H1 (cell line): Measurements from ENCODE around the gene RPL18. TPM values are rescaled to one million over a fixed set of nuclear protein-coding genes. Genes with fewer than 3 reads are reported as not detected.

Source experiments
- CTCF ChIA-PET: fragments of 300-600 bp; sonication (Branson Sonifier 250); formaldehyde crosslinking; loops from one replicate; lab custom pipeline; 2021; ENCODE audit not compliant: partially characterized antibody; lab: Charles Lee
- POLR2A ChIA-PET: fragments of 300-600 bp; sonication (Branson Sonifier 250); formaldehyde crosslinking; loops from one replicate; lab custom pipeline; 2021; ENCODE audit warnings: inconsistent platforms; ENCODE audit not compliant: partially characterized antibody; lab: Charles Lee
- DNase-seq, 2 experiments: peaks; one replicate each; pipeline versions ENCODE4 v3.0.0 to v3.0.0-alpha.2; 2010 to 2022; ENCODE audit warnings: low spot score in 2 of 2, low read depth in 1 of 2, mixed read lengths in 1 of 2
- FAIRE-seq: peaks from 2 replicates; lab custom pipeline; 2011; peaks lifted over from hg19 to GRCh38; lab: Jason Lieb, UNC
- H2AFZ ChIP-seq: 2 replicates; pipeline ENCODE4 v1.8.1; 2012; ENCODE audit warnings: low read length, inconsistent platforms
- H2AK5ac ChIP-seq: 2 replicates; pipeline ENCODE4 v1.6.1; 2013; ENCODE audit warnings: low read depth, low read length
- H2BK120ac ChIP-seq: replicated peaks from 2 replicates; pipeline ENCODE3; 2013; ENCODE audit warnings: low read depth, low read length, inconsistent platforms
- H2BK12ac ChIP-seq: 2 replicates; pipeline ENCODE4 v1.6.1; 2013; ENCODE audit warnings: low read depth, low read length
- H2BK15ac ChIP-seq: 2 replicates; pipeline ENCODE4 v1.6.1; 2013; ENCODE audit warnings: low read length
- H2BK20ac ChIP-seq: 2 replicates; pipeline ENCODE4 v1.6.1; 2013; ENCODE audit warnings: low read length
- H2BK5ac ChIP-seq: 2 replicates; pipeline ENCODE4 v1.6.1; 2013; ENCODE audit warnings: low read depth, low read length
- H3K14ac ChIP-seq: 2 replicates; pipeline ENCODE4 v1.6.1; 2013; ENCODE audit warnings: inconsistent platforms; ENCODE audit not compliant: insufficient read length
- H3K18ac ChIP-seq: 2 replicates; pipeline ENCODE4 v1.6.1; 2013; ENCODE audit warnings: low read length; ENCODE audit errors: extremely low read depth
- H3K23ac ChIP-seq: 2 replicates; pipeline ENCODE4 v1.6.1; 2013; ENCODE audit warnings: inconsistent platforms; ENCODE audit not compliant: insufficient read length
- H3K23me2 ChIP-seq: 2 replicates; pipeline ENCODE4 v1.6.1; 2013; ENCODE audit warnings: low read depth, low read length
- H3K27ac ChIP-seq: 2 replicates; pipeline ENCODE4 v1.6.1; 2011; ENCODE audit warnings: low read depth, low read length, inconsistent platforms
- H3K27me3 ChIP-seq, 4 experiments: replicated peaks in 1 of 4; 1 replicate in 1 of 4; 2 replicates in 3 of 4; pipeline versions ENCODE4 v1.6.1 to v1.8.1; 2011 to 2013; ENCODE audit warnings: low read length in 3 of 4, mild to moderate bottlenecking in 3 of 4, inconsistent platforms in 2 of 4, mixed read lengths in 2 of 4, moderate library complexity in 1 of 4; ENCODE audit not compliant: control insufficient read depth in 3 of 4, insufficient read depth in 3 of 4; ENCODE audit errors: extremely low read depth in 1 of 4
- H3K36me3 ChIP-seq, 4 experiments: 2 replicates each; pipeline versions ENCODE4 v1.6.1 to v1.8.1; 2011 to 2013; ENCODE audit warnings: mild to moderate bottlenecking in 4 of 4, low read length in 3 of 4, moderate library complexity in 2 of 4, control low read depth in 1 of 4, inconsistent platforms in 1 of 4; ENCODE audit not compliant: insufficient read depth in 4 of 4, control insufficient read depth in 2 of 4
- H3K4ac ChIP-seq: replicated peaks from 2 replicates; pipeline ENCODE3; 2013; ENCODE audit warnings: low read length, low read depth, mixed read lengths, inconsistent platforms; ENCODE audit not compliant: insufficient read length
- H3K4me1 ChIP-seq, 4 experiments: replicated peaks in 1 of 4; 1 replicate in 1 of 4; 2 replicates in 3 of 4; pipeline versions ENCODE4 v1.6.1 to v1.8.1; 2011 to 2013; ENCODE audit warnings: low read length in 3 of 4, inconsistent platforms in 2 of 4, mixed read lengths in 1 of 4; ENCODE audit not compliant: insufficient read depth in 4 of 4, control insufficient read depth in 3 of 4
- H3K4me2 ChIP-seq, 2 experiments: 2 replicates each; pipeline versions ENCODE4 v1.6.1 to v1.8.1; 2011 to 2013; ENCODE audit warnings: low read depth in 2 of 2, low read length in 2 of 2, control low read depth in 1 of 2, inconsistent platforms in 1 of 2, mild to moderate bottlenecking in 1 of 2; ENCODE audit not compliant: insufficient read depth in 1 of 2
- H3K4me3 ChIP-seq, 4 experiments: fragments of 200-600, 300-600 bp in 1 of 4; sonication (generic), shearing (Covaris generic), sonication (Bioruptor Twin) in 1 of 4; 2 replicates each; pipeline versions ENCODE4 v1.5.1 to v1.8.1; 2011 to 2016; ENCODE audit warnings: low read length in 4 of 4, low read depth in 3 of 4, control low read depth in 2 of 4, inconsistent platforms in 2 of 4, mild to moderate bottlenecking in 2 of 4, mixed read lengths in 1 of 4, moderate library complexity in 1 of 4; ENCODE audit not compliant: insufficient read depth in 2 of 4; ENCODE audit errors: extremely low read depth in 1 of 4
- H3K56ac ChIP-seq: replicated peaks from 2 replicates; pipeline ENCODE3; 2013; ENCODE audit warnings: low read depth, mild to moderate bottlenecking, mixed read lengths, low read length, inconsistent platforms; ENCODE audit not compliant: insufficient read length
- H3K79me1 ChIP-seq: 2 replicates; pipeline ENCODE4 v1.6.1; 2013; ENCODE audit warnings: low read depth, low read length, control low read depth
- H3K79me2 ChIP-seq, 2 experiments: 2 replicates each; pipeline versions ENCODE4 v1.6.1 to v1.8.1; 2012 to 2013; ENCODE audit warnings: low read length in 2 of 2, mild to moderate bottlenecking in 2 of 2, inconsistent platforms in 1 of 2; ENCODE audit not compliant: insufficient read depth in 2 of 2, control insufficient read depth in 1 of 2
- H3K9ac ChIP-seq, 4 experiments: replicated peaks in 1 of 4; 1 replicate in 1 of 4; 2 replicates in 3 of 4; pipeline versions ENCODE4 v1.6.1 to v1.8.1; 2011 to 2013; ENCODE audit warnings: low read depth in 3 of 4, low read length in 3 of 4, control low read depth in 2 of 4, mild to moderate bottlenecking in 2 of 4, moderate library complexity in 2 of 4, inconsistent platforms in 1 of 4; ENCODE audit errors: extremely low read depth in 1 of 4
- H3K9me3 ChIP-seq, 2 experiments: 2 replicates each; pipeline versions ENCODE4 v1.6.1 to v1.8.1; 2012 to 2013; ENCODE audit warnings: mild to moderate bottlenecking in 2 of 2, moderate library complexity in 2 of 2, control low read depth in 1 of 2, inconsistent platforms in 1 of 2, low read depth in 1 of 2, low read length in 1 of 2, mixed read lengths in 1 of 2; ENCODE audit not compliant: insufficient read depth in 2 of 2
- H4K20me1 ChIP-seq, 2 experiments: replicated peaks in 1 of 2; 2 replicates each; pipeline versions ENCODE3 to v1.8.1; 2011 to 2013; ENCODE audit warnings: inconsistent platforms in 2 of 2, low read length in 2 of 2, mild to moderate bottlenecking in 1 of 2; ENCODE audit not compliant: insufficient read depth in 2 of 2, control insufficient read depth in 1 of 2
- H4K5ac ChIP-seq: 2 replicates; pipeline ENCODE4 v1.6.1; 2013; ENCODE audit warnings: low read length, low read depth, mixed read lengths, inconsistent platforms; ENCODE audit not compliant: insufficient read length
- H4K8ac ChIP-seq: 2 replicates; pipeline ENCODE4 v1.8.0; 2013; ENCODE audit warnings: mild to moderate bottlenecking, moderate library complexity, low read length, inconsistent platforms; ENCODE audit not compliant: insufficient read depth; ENCODE audit errors: extremely low read depth
- H4K91ac ChIP-seq: replicated peaks from 2 replicates; pipeline ENCODE3; 2013; ENCODE audit warnings: low read length, mixed read lengths, inconsistent platforms; ENCODE audit not compliant: insufficient read length
- CBX8 ChIP-seq: fragments of 300-800, 300-1000 bp; sonication (generic); IDR thresholded peaks from 2 replicates; pipeline ENCODE4 v1.7.1; 2016; ENCODE audit warnings: low read depth, low read length, borderline replicate concordance
- POU5F1 ChIP-seq: IDR thresholded peaks from 2 replicates; pipeline ENCODE4 v1.6.1; 2011; ENCODE audit warnings: low read depth, mild to moderate bottlenecking, low read length, moderate library complexity
- RAD21 ChIP-seq, 2 experiments: IDR thresholded peaks in 1 of 2; conservative IDR thresholded peaks in 1 of 2; 2 replicates each; pipeline ENCODE4 v1.6.1; 2011; ENCODE audit warnings: low read depth in 2 of 2, low read length in 2 of 2, improper control_type of control experiment in 1 of 2, inconsistent platforms in 1 of 2, mild to moderate bottlenecking in 1 of 2, moderate library complexity in 1 of 2
- SIX5 ChIP-seq: IDR thresholded peaks from 2 replicates; pipeline ENCODE4 v1.6.1; 2011; ENCODE audit warnings: mild to moderate bottlenecking, low read depth, low read length
- WGBS, 2 experiments: shearing (Covaris generic) in 1 of 2; methylation state at CpG; one replicate each; pipeline versions ENCODE4 v1.1.6 to v1.1.7; 2013 to 2015; ENCODE audit warnings: low lambda C conversion rate in 2 of 2, mixed read lengths in 2 of 2, inconsistent platforms in 1 of 2, low coverage in 1 of 2, missing lambda C conversion rate in 1 of 2; ENCODE audit not compliant: insufficient replicate concordance in 2 of 2, insufficient coverage in 1 of 2, insufficient read length in 1 of 2; ENCODE audit errors: extremely low coverage in 1 of 2, missing lambda C conversion rate in 1 of 2; 5-methylcytosine and 5-hydroxymethylcytosine counted together
- polyA plus RNA-seq, 7 experiments: library from polyadenylated mRNA; depleted of rRNA in 3 of 7; stranded (reverse) in 5 of 7; unstranded in 2 of 7; fragments of >200 nt in 5 of 7; fragments of 200-250 nt in 2 of 7; gene quantifications; 1 replicate in 5 of 7; 2 replicates in 1 of 7; 4 replicates in 1 of 7; pipeline versions ENCODE4 v1.2.1 to v1.2.3, GENCODE V29; 2011 to 2013; ENCODE audit warnings: missing spikeins in 2 of 7, mixed read lengths in 2 of 7
- total RNA-seq: library from RNA; stranded (reverse); fragmentation: NEBNext Ultra II Directional; extraction: Animal tissue kit (Norgen Biotek cat#: 25700); gene quantifications from 2 replicates; pipeline ENCODE4 v1.2.1, GENCODE V29; 2021
- TF ChIP-seq, protein P1 (sequence below): IDR thresholded peaks from 2 replicates; pipeline ENCODE4 v1.6.1; 2012; ENCODE audit warnings: inconsistent platforms
- TF ChIP-seq, protein P2 (sequence below): IDR thresholded peaks from 2 replicates; pipeline ENCODE4 v1.6.1; 2012; ENCODE audit warnings: low read length, inconsistent platforms
- TF ChIP-seq, protein P3 (sequence below): IDR thresholded peaks from 2 replicates; pipeline ENCODE4 v1.6.1; 2011; ENCODE audit warnings: low read length, improper control_type of control experiment

RPL18 gene
- total and polyA plus RNA-seq, 2 of the 8 experiments (the other 6 are each of a cell fraction or from before 2014, with no cell fraction given): 1,669 to 2,789 TPM

DNA sequence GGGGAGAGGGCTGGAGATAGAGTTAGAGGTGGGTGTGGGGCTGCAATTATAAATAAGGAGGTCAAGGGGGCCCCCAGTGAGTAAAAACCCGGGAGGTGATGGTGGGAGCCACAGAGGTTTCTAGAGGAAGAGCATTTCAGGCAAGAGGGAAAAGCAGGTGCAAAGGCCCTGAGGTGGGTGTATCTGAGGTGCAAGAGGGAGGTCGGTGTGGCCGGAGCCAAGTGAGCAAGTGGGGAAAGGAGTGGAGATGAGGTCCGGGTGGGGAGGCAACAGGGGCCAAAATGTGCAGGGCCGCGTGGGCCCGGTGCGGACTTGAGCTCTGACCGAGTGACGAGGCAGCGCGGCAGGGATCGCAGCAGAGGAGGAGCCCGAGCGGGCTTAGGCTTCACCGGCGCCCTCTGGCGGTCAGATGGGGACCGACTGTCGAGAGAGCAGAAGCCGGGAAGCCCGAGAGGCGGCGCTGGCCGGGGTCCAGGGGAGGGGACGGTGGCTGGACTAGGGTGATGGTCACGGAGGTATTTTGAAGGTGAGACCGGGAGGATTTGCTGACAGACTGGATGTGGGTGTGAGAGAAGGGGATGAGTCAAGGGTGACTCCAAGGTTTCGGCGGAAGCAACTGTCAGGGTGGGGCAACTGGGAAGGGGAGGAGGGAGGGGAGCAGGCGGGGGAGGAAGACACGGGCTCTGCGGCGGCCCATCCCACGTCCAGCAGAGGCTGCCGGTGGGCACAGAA, 30.1 kb downstream of the RPL18 start:
- H3K18ac ChIP-seq: no peak overlapping the region; the same call in 1 of the 2 replicates
- ChIA-PET POLR2A (interaction anchor here (0.6 to 16.9 kb wide), 8 partner anchors 13 to 371 kb away, joined by 3 to 175 read pairs (median 4); partner anchors contain the start of genes FAM83E, RPL18 and SPHK2), CTCF (interaction anchor here (0.6 to 16.8 kb wide), 21 partner anchors 8 to 570 kb away, joined by 3 to 353 read pairs (median 4); partner anchors contain the start of genes FAM83E, RPL18 and SPACA4)
- no peaks in the 10 kb centered on the region for H3K36me3 ChIP-seq
- H3K27me3 ChIP-seq: peaks cover 0 to 7% (median 1%) of the 10 kb centered on the region in 4 experiments; a peak in 2 of 7 replicates
- H2BK120ac ChIP-seq: no peak overlapping the region
- peaks cover 5% of the 10 kb centered on the region; the same call in 1 of the 2 replicates for H3K23me2 ChIP-seq
- DNase-seq: peak; percentile 79 to 99
- H3K56ac ChIP-seq: no peak overlapping the region
- no peak overlapping the region for H2AK5ac ChIP-seq
- H3K14ac ChIP-seq: no peak overlapping the region
- peak overlapping the region; percentile 43; the same call in 1 of the 2 replicates for H2AFZ ChIP-seq
- no peak overlapping the region for H4K5ac ChIP-seq
- FAIRE-seq: no peak
- 10% methylated on average over 28 of the region's 36 CpGs; no CpG with 5 or more reads in 1 of the 2 experiments for WGBS, 2 experiments
- H3K9me3 ChIP-seq: no peaks in the 10 kb centered on the region
- H2BK5ac ChIP-seq: peak overlapping the region; percentile 52; the same call in 1 of the 2 replicates
- 0 out of 2 replicates have a peak overlapping the region, but pooled peaks have one; percentile 88 for H2BK15ac ChIP-seq
- peak overlapping the region; percentile 29 to 58 (median 40); a peak in 7 of 8 replicates for H3K4me3 ChIP-seq
- H2BK12ac ChIP-seq: peak overlapping the region; percentile 50; the same call in 1 of the 2 replicates
- peaks cover 0 to 7% (median 1%) of the 10 kb centered on the region in 4 experiments; a peak in 4 of 7 replicates for H3K4me1 ChIP-seq
- peak overlapping the region; percentile 81; the same call in 1 of the 2 replicates for H4K8ac ChIP-seq
- H3K9ac ChIP-seq: no peak overlapping the region
- H3K4ac ChIP-seq: no peak overlapping the region
- no peak overlapping the region for H3K23ac ChIP-seq
- no peak overlapping the region for H4K91ac ChIP-seq
- no peak overlapping the region for H3K27ac ChIP-seq
- peak overlapping the region; percentile 61; the same call in 1 of the 2 replicates for H2BK20ac ChIP-seq
- H3K79me1 ChIP-seq: no peaks in the 10 kb centered on the region
- peak overlapping the region; percentile 57 to 87 for H3K4me2 ChIP-seq
- H4K20me1 ChIP-seq: no peaks in the 10 kb centered on the region
- no peaks in the 10 kb centered on the region for H3K79me2 ChIP-seq
- TF ChIP-seq, protein P1, sequence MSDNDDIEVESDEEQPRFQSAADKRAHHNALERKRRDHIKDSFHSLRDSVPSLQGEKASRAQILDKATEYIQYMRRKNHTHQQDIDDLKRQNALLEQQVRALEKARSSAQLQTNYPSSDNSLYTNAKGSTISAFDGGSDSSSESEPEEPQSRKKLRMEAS: peak; percentile 76
- TF ChIP-seq CBX8 (no peak), POU5F1 (no peak), RAD21 (IDR thresholded peaks at IDR 0.05 in 1 of 2, conservative IDR thresholded peaks at IDR 0.05 in 1 of 2; ENCODE audit: low read depth in 2 of 2, low read length in 2 of 2) (peak; percentile 57 to 71), SIX5 (no peak)
- TF ChIP-seq, protein P2, sequence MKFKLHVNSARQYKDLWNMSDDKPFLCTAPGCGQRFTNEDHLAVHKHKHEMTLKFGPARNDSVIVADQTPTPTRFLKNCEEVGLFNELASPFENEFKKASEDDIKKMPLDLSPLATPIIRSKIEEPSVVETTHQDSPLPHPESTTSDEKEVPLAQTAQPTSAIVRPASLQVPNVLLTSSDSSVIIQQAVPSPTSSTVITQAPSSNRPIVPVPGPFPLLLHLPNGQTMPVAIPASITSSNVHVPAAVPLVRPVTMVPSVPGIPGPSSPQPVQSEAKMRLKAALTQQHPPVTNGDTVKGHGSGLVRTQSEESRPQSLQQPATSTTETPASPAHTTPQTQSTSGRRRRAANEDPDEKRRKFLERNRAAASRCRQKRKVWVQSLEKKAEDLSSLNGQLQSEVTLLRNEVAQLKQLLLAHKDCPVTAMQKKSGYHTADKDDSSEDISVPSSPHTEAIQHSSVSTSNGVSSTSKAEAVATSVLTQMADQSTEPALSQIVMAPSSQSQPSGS: no peak
- TF ChIP-seq, protein P3, sequence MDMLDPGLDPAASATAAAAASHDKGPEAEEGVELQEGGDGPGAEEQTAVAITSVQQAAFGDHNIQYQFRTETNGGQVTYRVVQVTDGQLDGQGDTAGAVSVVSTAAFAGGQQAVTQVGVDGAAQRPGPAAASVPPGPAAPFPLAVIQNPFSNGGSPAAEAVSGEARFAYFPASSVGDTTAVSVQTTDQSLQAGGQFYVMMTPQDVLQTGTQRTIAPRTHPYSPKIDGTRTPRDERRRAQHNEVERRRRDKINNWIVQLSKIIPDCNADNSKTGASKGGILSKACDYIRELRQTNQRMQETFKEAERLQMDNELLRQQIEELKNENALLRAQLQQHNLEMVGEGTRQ: peak; percentile 32; the same call in 1 of the 2 replicates
